ENCODE measurements around the gene WIZ. TPM values are rescaled to one million over a fixed set of nuclear protein-coding genes. Genes with fewer than 3 reads are reported as not detected.

Gene WIZ
- total and polyA plus RNA-seq, 4 donors = 14.5 to 42.6 (median 23.3) TPM

DNA sequence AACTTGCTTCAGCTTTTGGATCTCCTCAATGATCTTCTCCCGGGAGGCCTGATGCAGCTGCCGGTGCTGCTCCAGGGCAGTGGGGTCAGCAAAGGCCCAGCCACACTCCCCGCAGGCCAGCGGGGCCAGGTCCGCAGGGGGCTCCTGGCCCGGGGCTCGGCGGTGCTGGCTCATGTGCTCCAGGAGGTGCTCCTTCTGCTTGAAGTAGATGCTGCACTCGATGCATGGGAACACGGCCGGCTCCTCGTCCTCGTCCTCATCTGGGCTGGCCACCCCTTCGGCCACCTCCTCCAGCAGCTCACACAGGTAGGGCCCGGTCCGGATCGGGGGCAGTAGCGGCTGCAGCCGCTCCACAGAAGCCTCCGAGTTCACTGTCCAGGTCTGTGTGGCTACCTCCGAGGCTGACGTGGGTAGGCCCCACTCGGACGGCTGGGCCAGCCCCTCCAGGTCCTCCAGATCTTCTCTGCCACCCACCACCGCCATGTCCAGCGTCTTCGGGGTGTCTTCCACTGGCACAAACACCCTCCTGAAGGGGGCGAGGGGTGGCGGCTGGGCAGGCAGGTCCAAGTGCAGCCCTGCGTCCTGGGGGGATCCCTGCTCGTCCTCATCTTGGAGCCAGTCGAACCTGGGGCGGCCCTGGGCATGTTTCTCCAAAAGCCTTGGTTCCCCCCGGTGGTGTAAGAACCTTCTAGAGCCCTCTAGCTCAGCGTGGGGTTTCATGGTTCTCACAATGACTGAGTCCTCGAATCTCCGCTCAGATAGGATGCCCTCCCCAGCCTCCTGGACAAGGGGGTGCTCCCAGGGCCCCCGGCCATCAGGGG, 9.7 kb downstream of the WIZ start:
- no peak for DNase-seq
- no peaks in the 10 kb centered on the region for H3K27me3 ChIP-seq (ENCODE audit: control insufficient read depth in 3 of 3, insufficient read depth in 3 of 3, low read length in 2 of 3)
- no peak overlapping the region for H3K27ac ChIP-seq (ENCODE audit: low read depth in 1 of 2, low read length in 1 of 2)
- TF ChIP-seq, protein P1, sequence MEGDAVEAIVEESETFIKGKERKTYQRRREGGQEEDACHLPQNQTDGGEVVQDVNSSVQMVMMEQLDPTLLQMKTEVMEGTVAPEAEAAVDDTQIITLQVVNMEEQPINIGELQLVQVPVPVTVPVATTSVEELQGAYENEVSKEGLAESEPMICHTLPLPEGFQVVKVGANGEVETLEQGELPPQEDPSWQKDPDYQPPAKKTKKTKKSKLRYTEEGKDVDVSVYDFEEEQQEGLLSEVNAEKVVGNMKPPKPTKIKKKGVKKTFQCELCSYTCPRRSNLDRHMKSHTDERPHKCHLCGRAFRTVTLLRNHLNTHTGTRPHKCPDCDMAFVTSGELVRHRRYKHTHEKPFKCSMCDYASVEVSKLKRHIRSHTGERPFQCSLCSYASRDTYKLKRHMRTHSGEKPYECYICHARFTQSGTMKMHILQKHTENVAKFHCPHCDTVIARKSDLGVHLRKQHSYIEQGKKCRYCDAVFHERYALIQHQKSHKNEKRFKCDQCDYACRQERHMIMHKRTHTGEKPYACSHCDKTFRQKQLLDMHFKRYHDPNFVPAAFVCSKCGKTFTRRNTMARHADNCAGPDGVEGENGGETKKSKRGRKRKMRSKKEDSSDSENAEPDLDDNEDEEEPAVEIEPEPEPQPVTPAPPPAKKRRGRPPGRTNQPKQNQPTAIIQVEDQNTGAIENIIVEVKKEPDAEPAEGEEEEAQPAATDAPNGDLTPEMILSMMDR (IDR thresholded peaks at IDR 0.05; ENCODE audit: control extremely low read depth, extremely low read depth) = no peak
- H3K4me1 ChIP-seq (ENCODE audit: control insufficient read depth in 5 of 5, insufficient read depth in 5 of 5, low read length in 5 of 5) = peaks cover 0 to 3% (median under 1%) of the 10 kb centered on the region in 5 donors
- H3K4me3 ChIP-seq = no peak overlapping the region
- no peak overlapping the region for H3K9ac ChIP-seq (ENCODE audit: insufficient read depth in 1 of 2, low read length in 2 of 2)
- no peaks in the 10 kb centered on the region for H3K9me3 ChIP-seq (ENCODE audit: control insufficient read depth in 4 of 4, insufficient read depth in 3 of 4, low read length in 3 of 4)
- WGBS, 2 donors = 93 to 95% methylated on average over 38 of the region's 38 CpGs
- peaks cover 0 to 5% (median 0%) of the 10 kb centered on the region in 4 donors for H3K36me3 ChIP-seq (ENCODE audit: control insufficient read depth in 4 of 4, insufficient read depth in 4 of 4, low read length in 4 of 4)
- no peak for ATAC-seq (ENCODE audit: insufficient read depth, low FRiP score)

DNA sequence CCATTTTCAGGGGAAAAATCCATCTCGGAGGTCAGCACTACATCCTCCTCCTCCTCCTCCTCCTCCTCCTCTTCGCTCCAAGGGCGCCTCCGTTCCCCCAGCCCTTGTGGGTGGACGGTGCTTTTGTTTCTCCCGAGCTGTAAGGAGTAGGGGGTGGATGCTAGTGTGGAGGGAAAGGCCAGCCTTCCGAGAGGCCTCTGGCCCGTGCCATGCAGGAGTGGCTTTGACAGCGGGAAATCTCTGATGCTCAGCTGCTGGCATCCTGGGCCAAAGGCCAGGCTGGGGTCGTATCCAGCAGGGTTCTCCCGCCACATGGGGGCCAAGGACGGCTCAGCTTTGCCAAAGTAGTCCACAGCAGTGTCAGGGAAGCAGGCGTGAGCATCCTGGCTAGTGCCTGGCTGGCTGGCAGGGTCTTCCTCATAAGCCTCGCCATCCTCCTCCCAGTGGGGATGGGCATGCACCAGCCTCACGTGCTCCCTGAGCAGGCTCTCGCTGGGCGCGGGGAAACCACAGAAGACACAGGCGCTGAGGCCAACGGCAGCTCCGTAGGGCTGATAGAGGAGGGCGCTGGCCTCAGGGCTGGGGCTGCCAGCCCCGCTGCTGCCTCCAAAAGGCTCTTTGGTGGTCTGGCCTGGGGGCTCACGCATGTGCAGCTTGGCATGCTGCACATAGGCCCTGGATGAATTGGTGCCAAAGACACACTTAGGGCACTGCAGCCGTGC, 10.5 kb downstream of the WIZ start:
- TF ChIP-seq, protein P1 (IDR thresholded peaks at IDR 0.05; ENCODE audit: control extremely low read depth, extremely low read depth) = no peak
- ATAC-seq (ENCODE audit: insufficient read depth, low FRiP score) (no peak), DNase-seq (no peak)
- no peak overlapping the region for H3K27ac ChIP-seq (ENCODE audit: low read depth in 1 of 2, low read length in 1 of 2)
- peaks cover 0 to 3% (median 0%) of the 10 kb centered on the region in 5 donors for H3K4me1 ChIP-seq (ENCODE audit: control insufficient read depth in 5 of 5, insufficient read depth in 5 of 5, low read length in 5 of 5)
- 63 to 81% methylated on average over 25 of the region's 25 CpGs for WGBS, 2 donors
- peaks cover 0 to 4% (median 0%) of the 10 kb centered on the region in 4 donors for H3K36me3 ChIP-seq (ENCODE audit: control insufficient read depth in 4 of 4, insufficient read depth in 4 of 4, low read length in 4 of 4)
- no peak overlapping the region for H3K4me3 ChIP-seq
- H3K9ac ChIP-seq (ENCODE audit: insufficient read depth in 1 of 2, low read length in 2 of 2) = no peak overlapping the region
- H3K27me3 ChIP-seq (ENCODE audit: control insufficient read depth in 3 of 3, insufficient read depth in 3 of 3, low read length in 2 of 3) = no peaks in the 10 kb centered on the region
- no peaks in the 10 kb centered on the region for H3K9me3 ChIP-seq (ENCODE audit: control insufficient read depth in 4 of 4, insufficient read depth in 3 of 4, low read length in 3 of 4)

DNA sequence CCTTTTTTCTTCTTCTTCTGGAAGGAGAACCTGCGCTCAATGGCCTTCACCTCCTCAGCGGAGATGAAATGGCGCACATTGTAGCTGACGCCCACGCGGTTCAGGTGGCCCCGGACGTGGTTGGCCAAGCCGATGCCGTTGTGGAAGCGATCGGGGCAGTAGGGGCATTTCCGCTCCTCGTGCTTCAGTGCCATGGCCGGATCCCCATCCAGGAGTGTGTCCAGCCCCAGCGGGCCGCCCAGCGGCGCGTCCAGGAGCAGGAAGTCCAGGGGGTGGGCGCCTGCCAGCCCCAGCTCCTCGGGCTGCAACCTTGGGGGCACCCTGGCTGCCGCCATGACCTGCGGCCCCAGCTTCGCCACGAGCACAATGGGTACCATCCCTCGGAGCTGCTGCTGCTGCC, 11.2 kb downstream of the WIZ start:
- 96% methylated on average over 27 of the region's 27 CpGs for WGBS, 2 donors
- Histone ChIP-seq H3K36me3 (ENCODE audit: control insufficient read depth in 4 of 4, insufficient read depth in 4 of 4, low read length in 4 of 4) (peaks cover 0 to 4% (median 0%) of the 10 kb centered on the region in 4 donors), H3K4me1 (ENCODE audit: control insufficient read depth in 5 of 5, insufficient read depth in 5 of 5, low read length in 5 of 5) (peaks cover 0 to 3% (median 0%) of the 10 kb centered on the region in 5 donors), H3K9me3 (ENCODE audit: control insufficient read depth in 4 of 4, insufficient read depth in 3 of 4, low read length in 3 of 4) (no peaks in the 10 kb centered on the region), H3K27me3 (ENCODE audit: control insufficient read depth in 3 of 3, insufficient read depth in 3 of 3, low read length in 2 of 3) (no peaks in the 10 kb centered on the region), H3K27ac (ENCODE audit: low read depth in 1 of 2, low read length in 1 of 2) (no peak overlapping the region), H3K9ac (ENCODE audit: insufficient read depth in 1 of 2, low read length in 2 of 2) (no peak overlapping the region), H3K4me3 (no peak overlapping the region)
- DNase-seq = no peak
- TF ChIP-seq, protein P1 (IDR thresholded peaks at IDR 0.05; ENCODE audit: control extremely low read depth, extremely low read depth) = no peak
- ATAC-seq (ENCODE audit: insufficient read depth, low FRiP score) = no peak
